Measurements from ENCODE around the gene LIPF. TPM values are rescaled to one million over a fixed set of nuclear protein-coding genes. Genes with fewer than 3 reads are reported as not detected.
"Not testable (repeated sequence)": the region's sequence is repeated elsewhere in the genome, so short reads cannot be mapped to it uniquely, and the experiment has no call there.

The LIPF gene, protein sequence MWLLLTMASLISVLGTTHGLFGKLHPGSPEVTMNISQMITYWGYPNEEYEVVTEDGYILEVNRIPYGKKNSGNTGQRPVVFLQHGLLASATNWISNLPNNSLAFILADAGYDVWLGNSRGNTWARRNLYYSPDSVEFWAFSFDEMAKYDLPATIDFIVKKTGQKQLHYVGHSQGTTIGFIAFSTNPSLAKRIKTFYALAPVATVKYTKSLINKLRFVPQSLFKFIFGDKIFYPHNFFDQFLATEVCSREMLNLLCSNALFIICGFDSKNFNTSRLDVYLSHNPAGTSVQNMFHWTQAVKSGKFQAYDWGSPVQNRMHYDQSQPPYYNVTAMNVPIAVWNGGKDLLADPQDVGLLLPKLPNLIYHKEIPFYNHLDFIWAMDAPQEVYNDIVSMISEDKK
- polyA plus RNA-seq (ENCODE audit: insufficient read length), result not detected

DNA sequence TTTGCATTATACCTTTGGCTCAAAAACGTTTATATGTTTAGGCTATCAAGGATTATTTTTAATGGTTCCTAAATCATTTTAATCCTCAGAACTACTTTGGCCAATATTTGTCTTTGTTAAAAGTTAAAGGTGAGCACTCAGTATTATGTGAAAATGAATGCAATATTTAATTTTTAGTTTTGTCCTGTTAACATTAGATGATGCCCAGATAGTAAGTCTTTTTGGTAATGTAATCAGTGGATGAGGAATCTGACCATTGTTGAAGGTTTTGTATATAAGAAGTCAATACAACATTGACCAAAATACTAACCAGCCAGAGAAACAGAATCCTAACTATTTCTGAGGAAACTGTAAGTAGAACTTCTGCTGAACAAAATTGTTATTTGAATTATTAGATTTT, at the start of gene LIPF:
Gene LIPF (plus strand): TSS at position 301 of the 400 bp plus-strand sequence. CDS start 2,856 bp downstream, outside the sequence.
- DNase-seq, result no peak

DNA sequence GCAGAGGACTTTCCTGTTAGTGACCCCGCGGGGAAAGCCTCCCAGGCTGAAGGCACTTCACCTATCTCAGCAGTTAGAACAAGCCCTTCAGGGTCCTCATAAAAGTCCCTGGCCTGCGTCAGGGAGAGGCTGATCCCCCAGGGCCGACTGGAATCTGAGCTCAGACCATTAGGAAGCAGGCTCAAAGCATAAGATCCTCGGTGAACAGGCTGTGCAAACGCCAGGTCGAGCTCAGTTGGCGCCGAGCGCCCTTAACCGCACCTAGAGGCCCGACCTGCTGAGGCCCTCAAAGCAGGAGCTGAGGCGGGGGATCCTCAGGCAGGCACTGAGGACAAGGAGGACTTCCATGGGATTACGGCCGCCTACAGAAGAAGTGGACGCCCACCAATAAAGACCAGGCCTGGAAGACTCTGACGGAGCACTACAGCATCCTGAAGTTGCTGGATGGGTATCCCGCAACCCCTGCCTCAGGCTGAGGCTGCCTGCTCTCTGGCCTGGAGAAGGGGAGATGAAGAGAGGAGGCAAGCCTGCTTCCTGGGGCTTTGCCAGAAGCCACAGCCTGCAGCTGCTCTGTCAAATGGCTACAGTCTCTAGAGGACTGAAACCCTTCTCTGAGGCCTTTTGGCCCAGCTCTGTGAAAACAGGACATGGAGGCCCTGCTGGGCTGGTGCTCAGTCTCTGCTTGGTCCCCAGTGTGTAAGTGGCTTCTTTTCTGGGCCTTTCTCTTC, 47.8 kb upstream of the LIPF start:
- peak; percentile 19 for DNase-seq

DNA sequence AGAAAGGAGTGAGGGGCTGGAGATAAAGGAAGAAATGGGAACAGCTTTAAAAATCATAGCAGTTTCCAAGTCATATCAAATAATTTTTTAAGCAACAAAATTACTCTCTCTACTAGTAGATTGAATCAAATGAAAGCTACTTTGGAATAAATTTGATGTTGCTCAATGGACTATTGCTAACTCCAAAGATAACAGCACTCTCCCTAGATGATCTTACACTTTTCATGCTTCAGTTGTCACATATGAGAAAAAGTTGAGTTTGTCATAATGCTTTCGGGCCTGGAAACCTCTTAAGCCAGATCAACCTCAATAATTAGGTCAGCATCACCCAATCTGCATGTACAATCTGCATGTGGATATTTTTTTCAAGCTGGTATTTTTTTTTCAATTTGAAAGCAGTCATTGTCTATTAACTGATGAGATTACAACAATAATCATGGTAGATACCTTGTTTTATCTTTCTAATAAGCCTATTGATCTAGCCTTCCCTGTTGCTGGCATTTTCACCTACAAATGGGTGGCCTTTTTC, 46.4 kb upstream of the LIPF start:
- no peak for DNase-seq

DNA sequence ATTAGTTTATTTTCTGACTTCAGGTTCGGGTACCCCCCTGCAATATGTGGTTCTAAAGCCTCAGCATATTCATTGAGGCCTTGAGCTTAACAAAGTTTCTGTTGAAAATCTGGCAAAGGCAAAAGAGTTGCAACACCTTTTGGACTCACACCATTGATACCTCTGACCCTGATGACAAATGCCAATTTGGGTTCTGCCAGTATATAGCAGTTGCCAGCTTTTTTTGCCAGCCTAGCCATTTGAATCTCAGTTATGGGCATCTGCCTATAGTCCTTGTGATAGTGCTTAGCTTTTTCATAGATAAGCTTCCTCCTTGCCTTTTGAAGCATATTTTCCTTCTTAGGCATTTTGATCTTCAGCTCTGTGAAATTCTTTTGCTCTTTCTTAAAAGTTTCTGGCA, 45.7 kb upstream of the LIPF start:
- DNase-seq, result no peak

DNA sequence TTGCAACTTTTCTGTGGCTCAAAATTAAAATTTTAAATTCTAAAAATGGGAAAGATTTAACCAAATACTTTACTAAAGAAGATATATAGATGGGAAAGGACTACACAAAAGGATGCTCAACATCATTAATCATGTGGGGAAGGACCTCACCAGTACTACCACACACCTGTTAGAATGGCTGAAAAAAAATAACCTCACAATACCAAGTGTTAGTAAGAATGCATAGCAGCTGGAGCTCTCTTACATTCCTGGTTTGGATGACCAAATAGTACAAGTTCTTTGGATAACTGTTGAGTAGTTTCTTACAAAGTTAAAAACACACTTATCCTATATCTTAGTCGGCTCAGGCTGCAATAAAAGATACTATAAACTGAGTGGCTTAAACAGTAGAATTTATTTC, 43.8 kb upstream of the LIPF start:
- no peak for DNase-seq

DNA sequence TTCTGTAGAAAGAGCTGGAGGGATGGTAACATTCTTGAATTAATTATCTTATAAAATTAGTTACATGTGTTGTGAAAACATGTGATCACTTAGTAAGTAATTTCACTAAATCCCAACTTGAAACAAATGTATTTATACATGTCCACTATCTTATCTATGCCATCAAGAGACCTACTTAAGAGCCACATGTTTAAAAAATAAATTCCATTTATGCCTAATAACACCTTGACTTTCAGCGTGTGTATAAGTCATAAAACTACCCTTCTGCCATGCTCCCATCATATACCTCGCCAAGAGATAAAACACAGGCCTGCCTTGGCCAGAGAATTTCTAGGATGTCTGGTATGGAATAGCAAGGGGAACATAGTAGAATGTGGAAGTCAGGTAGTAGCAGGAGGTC, 40.4 kb upstream of the LIPF start:
- DNase-seq, result no peak

DNA sequence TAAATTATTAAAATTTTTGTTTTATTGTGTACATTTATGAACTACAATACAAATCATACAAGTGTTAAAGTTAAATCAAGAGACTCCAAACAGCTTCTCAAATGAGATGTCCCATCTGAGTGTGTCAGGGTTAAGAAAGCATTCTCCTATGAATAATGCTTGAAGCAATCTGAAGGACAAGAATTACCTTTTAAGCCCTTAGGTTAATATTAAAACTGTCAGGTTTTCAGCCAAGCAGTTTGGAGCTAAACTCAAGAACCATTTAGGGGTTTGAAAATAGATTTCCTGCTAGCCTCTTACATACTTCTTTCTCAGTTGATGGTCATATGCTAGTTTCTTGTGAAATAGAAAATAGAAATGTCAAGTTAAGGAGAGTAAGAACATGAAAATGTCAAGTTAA, 39.4 kb upstream of the LIPF start:
- DNase-seq, result no peak

DNA sequence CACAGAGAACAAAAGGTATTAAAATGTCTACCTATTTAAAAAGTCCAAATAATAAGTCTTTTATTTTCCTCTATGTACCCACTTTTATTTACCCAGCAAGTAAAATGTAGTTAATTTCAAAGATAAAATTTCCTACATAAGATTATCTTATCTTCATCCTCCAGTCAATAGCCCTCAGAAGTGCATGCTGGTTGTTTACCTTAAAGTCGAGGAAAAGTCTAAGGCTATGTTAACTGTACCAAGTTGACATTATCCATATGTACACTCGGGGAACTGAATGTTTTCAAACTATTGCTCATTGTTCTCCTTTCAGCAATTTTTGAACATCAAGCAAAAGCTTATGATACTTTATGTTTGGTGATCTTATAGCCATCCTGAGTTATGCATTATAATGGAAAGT, 24.1 kb upstream of the LIPF start:
- DNase-seq, result no peak

DNA sequence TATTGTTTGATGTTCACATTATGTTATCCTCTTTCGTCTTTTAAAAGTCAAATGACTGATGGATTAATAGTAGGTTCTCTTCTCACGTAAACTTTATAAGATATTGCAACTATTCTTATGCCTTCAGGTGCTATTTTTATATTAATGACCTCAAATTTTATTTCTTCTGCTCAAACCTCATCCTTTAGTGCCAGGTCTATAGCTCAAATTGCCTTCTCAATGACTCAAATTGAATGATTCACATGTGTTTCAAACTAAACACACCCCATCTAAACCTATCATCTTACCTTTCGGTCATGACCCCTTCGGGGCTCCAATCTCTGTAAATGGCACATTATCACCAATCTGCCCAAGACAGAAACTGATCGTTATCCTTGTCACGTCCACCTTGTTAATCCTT, 22.0 kb upstream of the LIPF start:
- DNase-seq, result no peak

DNA sequence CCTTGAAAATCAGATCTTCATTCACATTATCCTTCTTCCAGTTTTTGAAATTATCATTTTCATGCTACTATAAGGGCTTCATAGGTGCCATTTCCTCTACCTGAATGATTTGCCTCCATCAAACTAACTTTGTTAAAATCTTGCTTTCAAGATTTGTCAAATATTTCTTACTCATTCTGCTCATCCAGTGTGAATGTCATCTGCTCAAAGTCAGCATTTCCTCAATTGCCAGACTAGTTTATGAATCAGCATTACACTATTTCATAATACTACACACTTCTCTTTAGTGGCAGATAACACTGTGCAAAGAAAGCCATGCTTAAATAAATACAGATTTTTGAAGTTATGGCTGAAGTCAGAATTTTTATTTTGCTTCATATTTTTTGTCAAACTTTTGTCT, 21.3 kb upstream of the LIPF start:
- no peak for DNase-seq

DNA sequence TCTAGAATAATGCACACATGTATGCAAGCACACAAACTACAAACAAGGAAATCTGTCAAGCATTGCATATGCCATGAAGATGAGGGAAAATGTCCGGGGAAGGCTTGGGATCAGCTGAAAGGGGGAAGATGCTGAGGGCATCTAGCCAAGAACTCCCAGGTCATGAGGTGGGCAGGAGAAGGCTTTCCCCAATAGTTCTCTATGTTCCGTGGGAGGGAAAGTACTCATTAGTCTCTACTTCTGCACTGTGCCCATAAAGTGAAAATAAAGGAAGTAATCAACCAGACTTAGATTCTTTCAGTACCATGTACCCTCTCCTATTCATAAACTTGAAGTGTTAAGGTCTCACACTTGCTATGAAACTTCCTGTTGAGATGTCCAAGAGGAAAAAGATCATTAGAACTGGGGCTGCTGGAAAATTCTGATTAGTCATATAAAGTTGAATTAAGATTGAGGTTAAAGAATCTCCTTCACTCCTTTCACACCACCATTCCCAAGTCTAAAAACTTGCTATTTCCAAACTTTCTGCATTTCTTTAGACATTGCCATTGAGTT, 17.1 kb upstream of the LIPF start:
- no peak for DNase-seq

DNA sequence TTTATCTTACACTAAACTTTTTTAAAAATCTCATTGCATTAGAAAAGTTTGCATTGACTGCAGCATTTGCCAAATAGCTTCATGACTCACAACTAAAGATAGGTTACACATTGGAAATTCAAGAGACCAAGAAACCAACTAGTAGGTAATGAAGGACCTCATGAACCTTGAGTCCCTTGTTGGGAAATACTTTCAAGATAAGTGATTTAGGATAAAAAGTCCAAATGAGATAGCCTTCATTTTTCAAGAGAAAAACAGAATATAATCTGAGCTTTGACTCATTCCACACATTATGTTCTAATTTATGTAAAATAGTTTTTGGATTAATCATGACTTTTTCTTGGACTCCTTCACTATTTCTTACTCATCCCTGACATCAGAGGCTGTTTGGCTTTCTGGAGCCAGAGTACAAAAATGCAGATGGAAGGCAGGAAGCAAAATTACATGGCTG, 13.1 kb upstream of the LIPF start:
- peak; percentile 11 for DNase-seq

DNA sequence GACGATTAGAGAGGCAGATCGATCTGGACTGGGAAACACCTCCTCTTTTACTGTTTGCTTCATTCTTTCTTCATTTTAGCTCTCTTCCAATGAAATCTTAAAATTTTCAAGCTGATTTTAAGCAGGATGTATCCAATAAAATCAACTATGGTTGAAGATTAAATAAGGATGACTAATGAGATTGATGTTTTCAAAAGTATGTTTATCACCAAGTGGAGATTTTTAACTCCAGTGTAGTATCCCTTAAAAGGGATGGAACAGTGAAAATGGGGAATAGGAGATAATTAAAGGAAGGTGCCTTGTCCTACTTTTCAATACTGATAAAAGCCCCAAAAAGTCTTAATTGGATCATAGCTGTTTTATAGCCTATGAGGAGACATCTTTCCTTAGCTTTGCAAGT, 11.6 kb upstream of the LIPF start:
- DNase-seq, result no peak

DNA sequence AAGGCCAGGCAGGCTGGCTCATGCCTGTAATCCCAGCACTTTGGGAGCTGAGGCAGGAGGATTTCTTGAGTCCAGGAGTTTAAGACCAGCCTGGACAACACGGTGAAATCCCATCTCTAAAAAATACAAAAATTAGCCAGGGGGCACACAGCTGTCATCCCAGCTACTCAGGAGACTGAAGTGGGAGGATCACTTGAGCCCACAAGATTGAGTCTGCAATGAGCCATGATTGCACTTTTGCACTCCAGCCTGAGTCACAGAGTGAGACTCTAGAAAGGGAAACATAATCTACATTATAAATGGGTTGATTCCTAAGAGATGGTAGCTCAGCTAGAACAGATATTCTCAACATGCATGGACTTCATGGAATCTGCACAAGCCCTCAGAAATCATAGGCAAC, 6.3 kb upstream of the LIPF start:
- DNase-seq, result no peak

DNA sequence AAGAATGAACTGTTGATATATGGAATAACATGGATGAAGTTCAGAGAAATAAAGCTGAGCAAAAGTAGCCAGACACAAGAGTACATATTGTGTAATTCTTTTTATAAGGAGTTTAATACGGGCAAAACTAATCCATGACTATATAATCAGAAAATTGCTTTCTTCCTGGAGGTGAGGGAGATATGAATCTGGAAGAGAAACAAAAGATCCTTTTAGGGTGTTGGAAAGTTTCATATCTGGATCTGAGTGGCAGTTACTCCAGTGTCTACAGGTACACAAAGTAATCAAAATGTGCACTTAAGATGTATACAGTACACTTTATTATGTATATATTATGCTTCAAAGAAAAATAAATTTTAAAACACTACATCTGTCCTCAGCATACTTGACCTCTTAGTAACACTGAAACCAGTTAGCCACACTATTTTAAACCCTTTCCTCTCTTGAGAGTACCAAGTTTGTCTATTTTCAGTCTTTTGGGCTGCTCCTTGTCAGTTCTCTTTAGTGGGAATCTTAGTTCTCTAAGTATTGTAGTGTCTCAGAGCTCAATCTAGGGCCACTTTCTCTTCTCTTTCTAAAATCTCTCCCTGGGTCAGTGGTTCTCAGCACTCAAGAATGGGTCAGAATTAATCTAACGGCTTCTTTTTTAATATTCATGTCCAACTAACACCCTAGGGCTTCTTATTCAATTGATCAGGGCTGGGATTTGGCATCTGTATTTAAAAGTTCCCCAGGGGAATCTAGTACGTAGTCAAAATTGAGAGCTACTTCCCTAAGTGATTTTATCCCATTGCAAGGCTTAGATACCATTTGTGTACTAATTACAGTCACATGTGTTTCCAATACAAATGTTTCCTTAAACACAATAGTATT, 4.3 kb upstream of the LIPF start:
- DNase-seq, result no peak

DNA sequence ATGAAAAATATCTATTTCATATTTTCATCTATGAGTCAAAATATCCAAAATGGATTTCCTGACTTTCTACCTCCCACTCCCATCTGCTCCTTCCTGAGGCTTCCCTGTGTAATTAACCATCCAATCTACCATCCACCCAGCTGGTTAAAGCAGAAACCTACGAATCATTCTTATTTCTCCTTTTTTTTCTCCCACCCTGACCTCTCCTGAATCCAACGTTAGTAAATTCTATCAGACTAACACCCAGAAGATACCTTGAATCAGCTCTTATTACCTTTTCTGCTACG, 3.7 kb upstream of the LIPF start:
- no peak for DNase-seq

DNA sequence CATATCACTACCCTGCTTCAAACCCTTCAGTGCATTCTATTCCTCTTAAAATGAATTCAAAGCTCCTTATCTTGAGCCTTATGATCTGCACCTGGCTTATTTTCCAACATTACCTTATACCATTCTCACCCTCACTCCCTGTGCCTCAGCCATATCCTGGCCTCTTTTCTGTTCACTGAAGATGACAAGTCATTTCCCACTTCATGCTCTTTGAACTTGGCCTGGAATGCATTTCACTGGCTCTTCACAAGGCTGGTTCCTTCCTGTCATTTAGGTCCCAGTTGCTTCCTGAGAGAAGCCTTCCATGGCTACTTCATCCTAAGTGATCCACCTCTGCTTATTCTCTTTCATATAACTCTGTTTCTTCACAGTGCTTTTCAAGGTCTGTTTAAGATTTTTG, 3.2 kb upstream of the LIPF start:
- no peak for DNase-seq

DNA sequence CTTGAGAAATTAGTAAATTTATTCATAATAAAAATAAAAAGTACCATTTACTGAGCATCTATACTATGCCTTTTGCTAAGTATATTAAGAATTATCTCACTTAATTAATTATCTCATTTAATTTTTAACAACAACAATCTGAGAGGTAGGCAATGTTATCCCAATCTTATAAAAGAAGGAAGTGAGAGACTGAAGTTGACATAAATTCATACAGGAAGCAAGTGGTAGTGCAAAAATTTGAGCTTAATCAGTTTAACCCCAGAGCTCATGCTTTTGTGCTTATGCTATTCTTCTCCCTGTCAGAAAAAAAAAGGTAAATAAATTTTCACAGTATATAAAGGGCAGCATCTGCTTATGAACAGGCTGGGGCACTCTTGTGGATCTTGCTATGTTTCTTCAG, 2.7 kb upstream of the LIPF start:
- DNase-seq, result no peak

DNA sequence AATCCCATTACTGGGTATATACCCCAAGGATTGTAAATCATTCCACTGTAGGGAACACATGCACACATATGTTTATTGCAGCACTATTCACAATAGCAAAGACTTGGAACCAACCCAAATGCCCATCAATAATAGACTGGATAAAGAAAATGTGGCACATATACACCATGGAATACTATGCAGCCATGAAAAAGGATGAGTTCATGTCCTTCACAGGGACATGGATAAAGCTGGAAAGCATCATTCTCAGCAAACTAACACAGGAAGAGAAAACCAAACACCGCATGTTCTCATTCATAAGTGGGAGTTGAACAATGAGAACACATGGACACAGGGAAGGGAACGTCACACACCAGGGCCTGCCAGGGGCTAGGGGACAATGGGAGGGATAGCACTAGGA, 1.1 kb upstream of the LIPF start:
- not testable (repeated sequence) for DNase-seq

DNA sequence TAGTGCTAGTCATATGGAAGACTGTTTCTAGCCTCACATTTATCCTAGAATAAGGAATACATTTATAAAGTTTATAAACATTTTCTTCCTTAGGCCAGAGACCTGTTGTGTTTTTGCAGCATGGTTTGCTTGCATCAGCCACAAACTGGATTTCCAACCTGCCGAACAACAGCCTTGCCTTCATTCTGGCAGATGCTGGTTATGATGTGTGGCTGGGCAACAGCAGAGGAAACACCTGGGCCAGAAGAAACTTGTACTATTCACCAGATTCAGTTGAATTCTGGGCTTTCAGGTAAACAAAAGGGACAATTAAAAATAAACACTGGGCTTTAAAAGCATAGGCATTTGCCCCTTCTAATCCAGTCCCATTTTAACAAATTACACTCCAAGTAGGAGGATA, 4.2 kb downstream of the LIPF start:
- no peak for DNase-seq

DNA sequence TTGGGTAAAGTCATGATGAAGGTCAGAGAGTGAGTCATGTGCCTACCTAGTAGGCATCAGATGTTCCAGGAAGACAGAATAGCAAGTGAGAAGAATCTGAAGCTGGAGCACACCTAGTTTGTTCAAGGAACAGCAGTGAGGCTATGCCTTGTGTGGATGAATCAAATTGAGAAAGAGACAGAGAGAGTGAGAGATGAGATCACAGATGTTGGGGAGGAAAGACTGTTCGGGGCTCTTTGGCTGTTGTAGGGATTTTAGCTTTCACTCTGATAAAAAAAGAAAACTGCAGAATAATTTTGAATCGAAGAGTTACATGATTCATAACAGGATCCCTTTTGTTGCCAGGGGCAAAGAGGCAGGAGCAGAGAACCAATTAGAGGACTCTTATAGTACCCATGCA, 6.3 kb downstream of the LIPF start:
- DNase-seq, result no peak

DNA sequence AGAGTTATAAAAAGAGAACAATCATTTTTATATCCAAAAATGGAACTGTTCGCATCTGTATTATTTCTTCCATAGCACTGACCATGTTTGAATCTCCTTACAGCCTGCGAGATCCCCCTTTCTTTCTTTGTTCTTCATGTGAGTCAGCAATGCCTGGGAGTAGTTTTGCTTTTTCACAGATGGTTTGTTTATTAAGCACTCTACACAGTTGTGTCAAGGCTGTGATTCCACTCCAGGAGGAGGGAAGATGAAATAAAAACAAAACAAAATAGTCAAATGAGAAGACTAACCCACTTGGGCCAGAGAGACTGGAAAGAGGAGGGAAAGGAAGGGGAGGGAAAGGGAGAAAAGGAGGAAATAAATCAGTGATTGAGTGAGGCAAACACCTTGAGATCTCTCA, 7.8 kb downstream of the LIPF start:
- no peak for DNase-seq
